CD14-positive monocyte (primary cell): Measurements from ENCODE around the gene PRDM7. TPM values are rescaled to one million over a fixed set of nuclear protein-coding genes. Genes with fewer than 3 reads are reported as not detected.

ENCODE experiments used
- DNase-seq, 3 donors: peaks; one replicate each; pipeline ENCODE4 v3.0.0-alpha.2; 2011 to 2022
- H2AFZ ChIP-seq: 2 replicates; pipeline ENCODE4 v1.6.0; 2012; ENCODE audit warnings: mild to moderate bottlenecking, low read depth, low read length, inconsistent platforms; ENCODE audit not compliant: insufficient read depth, poor library complexity, severe bottlenecking
- H3K27ac ChIP-seq, 2 donors: 1 replicate in 1 of 2; 2 replicates in 1 of 2; pipeline ENCODE4 v1.5.1; 2012 to 2013; ENCODE audit warnings: low read length in 2 of 2, control low read depth in 1 of 2, inconsistent platforms in 1 of 2, low read depth in 1 of 2, mild to moderate bottlenecking in 1 of 2
- H3K27me3 ChIP-seq, 2 donors: one replicate each; pipeline versions ENCODE4 v1.6.0 to v1.6.1; 2011 to 2013; ENCODE audit warnings: low read length in 2 of 2; ENCODE audit not compliant: control insufficient read depth in 2 of 2, insufficient read depth in 2 of 2
- H3K36me3 ChIP-seq, 2 donors: replicated peaks in 1 of 2; 1 replicate in 1 of 2; 2 replicates in 1 of 2; pipeline versions ENCODE4 v1.5.1 to v1.6.1; 2012 to 2013; ENCODE audit warnings: low read length in 2 of 2, control low read depth in 1 of 2, inconsistent platforms in 1 of 2, mild to moderate bottlenecking in 1 of 2; ENCODE audit not compliant: insufficient read depth in 2 of 2, control insufficient read depth in 1 of 2
- H3K4me1 ChIP-seq, 2 donors: 1 replicate in 1 of 2; 2 replicates in 1 of 2; pipeline versions ENCODE4 v1.5.1 to v1.6.1; 2012 to 2013; ENCODE audit warnings: low read length in 2 of 2, control low read depth in 1 of 2, inconsistent platforms in 1 of 2, mild to moderate bottlenecking in 1 of 2, moderate library complexity in 1 of 2; ENCODE audit not compliant: insufficient read depth in 2 of 2, control insufficient read depth in 1 of 2
- H3K4me2 ChIP-seq: replicated peaks from 2 replicates; pipeline ENCODE3; 2012; ENCODE audit warnings: low read length, moderate library complexity, mild to moderate bottlenecking; ENCODE audit not compliant: poor library complexity, severe bottlenecking; ENCODE audit errors: extremely low read depth
- H3K4me3 ChIP-seq, 3 experiments: fragments of 200-600 bp in 1 of 3; sonication (generic) in 1 of 3; replicated peaks in 1 of 3; 1 replicate in 2 of 3; 2 replicates in 1 of 3; pipeline ENCODE4 v1.5.1; 2011 to 2013; ENCODE audit warnings: low read length in 3 of 3, mild to moderate bottlenecking in 3 of 3, control low read depth in 2 of 3, low read depth in 2 of 3, inconsistent platforms in 1 of 3, moderate library complexity in 1 of 3
- H3K79me2 ChIP-seq: 2 replicates; pipeline ENCODE4 v1.6.0; 2012; ENCODE audit warnings: mild to moderate bottlenecking, control low read depth, inconsistent platforms, low read length, moderate library complexity; ENCODE audit not compliant: insufficient read depth
- H3K9ac ChIP-seq: 2 replicates; pipeline ENCODE4 v1.6.0; 2017; ENCODE audit warnings: low read length, mild to moderate bottlenecking; ENCODE audit not compliant: insufficient read depth, poor library complexity, severe bottlenecking
- H3K9me3 ChIP-seq, 2 donors: replicated peaks in 1 of 2; 1 replicate in 1 of 2; 2 replicates in 1 of 2; pipeline versions ENCODE4 v1.5.1 to v1.6.1; 2012 to 2013; ENCODE audit warnings: low read length in 2 of 2, control low read depth in 1 of 2; ENCODE audit not compliant: control insufficient read depth in 1 of 2, insufficient read depth in 1 of 2
- H4K20me1 ChIP-seq: 2 replicates; pipeline ENCODE4 v1.6.0; 2012; ENCODE audit warnings: mild to moderate bottlenecking, low read length, control low read depth, moderate library complexity; ENCODE audit not compliant: insufficient read depth
- H3K27ac Mint-ChIP-seq, 7 donors: one replicate each; pipeline ENCODE4 v1.8.0; 2020; ENCODE audit warnings: mild to moderate bottlenecking in 7 of 7, mixed read lengths in 7 of 7, moderate library complexity in 6 of 7, inconsistent platforms in 2 of 7
- H3K27me3 Mint-ChIP-seq, 3 donors: one replicate each; pipeline ENCODE4 v1.8.0; 2021 to 2022; ENCODE audit warnings: low read depth in 3 of 3, mild to moderate bottlenecking in 3 of 3, mixed read lengths in 3 of 3, moderate library complexity in 3 of 3, inconsistent platforms in 1 of 3
- H3K36me3 Mint-ChIP-seq, 2 donors: one replicate each; pipeline ENCODE4 v1.8.0; 2020; ENCODE audit warnings: mixed read lengths in 2 of 2, inconsistent platforms in 1 of 2, mild to moderate bottlenecking in 1 of 2
- H3K4me1 Mint-ChIP-seq: one replicate; pipeline ENCODE4 v1.8.0; 2020; ENCODE audit warnings: mild to moderate bottlenecking, mixed read lengths
- H3K4me3 Mint-ChIP-seq, 2 donors: one replicate each; pipeline ENCODE4 v1.8.0; 2020; ENCODE audit warnings: mild to moderate bottlenecking in 2 of 2, mixed read lengths in 2 of 2, moderate library complexity in 1 of 2
- H3K9me3 Mint-ChIP-seq, 7 donors: one replicate each; pipeline ENCODE4 v1.8.0; 2020 to 2022; ENCODE audit warnings: mixed read lengths in 7 of 7, mild to moderate bottlenecking in 6 of 7, moderate library complexity in 6 of 7, inconsistent platforms in 2 of 7
- WGBS: methylation state at CpG from one replicate; pipeline ENCODE4 v1.1.5; 2013; ENCODE audit warnings: missing lambda C conversion rate; ENCODE audit not compliant: insufficient coverage; 5-methylcytosine and 5-hydroxymethylcytosine counted together
- intact Hi-C, 2 donors: fragments of 100-400 bp; cut with micrococcal nuclease; formaldehyde crosslinking; loops; one replicate each; pipeline versions ENCODE4 v1.15.0 to v1.15.1; 2023
- polyA plus RNA-seq, 3 donors: library from polyadenylated mRNA; depleted of rRNA in 1 of 3; unstranded in 2 of 3; stranded (reverse) in 1 of 3; fragments of 300-500 nt in 2 of 3; fragments of >200 nt in 1 of 3; fragmentation: Illumina TruSeq in 2 of 3; gene quantifications; 1 replicate in 2 of 3; 2 replicates in 1 of 3; pipeline ENCODE4 v1.2.3, GENCODE V29; 2012 to 2021
- TF ChIP-seq, protein P1 (sequence below): fragments of 200-600 bp; IDR thresholded peaks from one replicate; pipeline ENCODE4 v1.8.0; 2022; ENCODE audit warnings: antibody characterized with exemption, mild to moderate bottlenecking

PRDM7 gene
- polyA plus RNA-seq, 3 donors = not detected

DNA sequence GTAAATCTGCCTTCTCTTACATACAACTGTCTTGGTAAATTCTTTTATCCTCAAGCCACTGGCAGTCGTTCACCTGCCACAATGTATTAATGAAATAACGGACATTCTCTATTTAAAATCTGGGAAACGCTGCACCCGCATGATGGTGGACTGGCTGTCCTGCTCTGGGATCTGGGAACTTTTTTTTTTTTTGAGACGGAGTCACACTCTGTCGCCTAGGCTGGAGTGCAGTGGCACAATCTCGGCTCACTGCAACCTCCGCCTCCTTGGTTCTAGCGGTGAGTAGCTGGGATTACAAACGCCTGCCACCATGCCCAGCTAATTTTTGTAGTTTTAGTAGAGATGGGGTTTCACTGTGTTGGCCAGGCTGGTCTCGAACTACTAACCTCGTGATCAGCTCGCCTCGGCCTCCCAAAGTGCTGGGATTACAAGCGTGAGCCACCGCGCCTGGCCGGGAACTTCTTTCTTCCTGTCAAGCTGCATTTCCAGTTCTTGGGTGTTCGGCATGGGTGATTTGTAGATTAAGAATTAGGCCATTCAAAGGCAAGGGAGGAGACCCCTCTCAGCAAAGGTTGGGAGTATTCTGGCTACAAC, 28.3 kb downstream of the PRDM7 start:
- TF ChIP-seq, protein P1, sequence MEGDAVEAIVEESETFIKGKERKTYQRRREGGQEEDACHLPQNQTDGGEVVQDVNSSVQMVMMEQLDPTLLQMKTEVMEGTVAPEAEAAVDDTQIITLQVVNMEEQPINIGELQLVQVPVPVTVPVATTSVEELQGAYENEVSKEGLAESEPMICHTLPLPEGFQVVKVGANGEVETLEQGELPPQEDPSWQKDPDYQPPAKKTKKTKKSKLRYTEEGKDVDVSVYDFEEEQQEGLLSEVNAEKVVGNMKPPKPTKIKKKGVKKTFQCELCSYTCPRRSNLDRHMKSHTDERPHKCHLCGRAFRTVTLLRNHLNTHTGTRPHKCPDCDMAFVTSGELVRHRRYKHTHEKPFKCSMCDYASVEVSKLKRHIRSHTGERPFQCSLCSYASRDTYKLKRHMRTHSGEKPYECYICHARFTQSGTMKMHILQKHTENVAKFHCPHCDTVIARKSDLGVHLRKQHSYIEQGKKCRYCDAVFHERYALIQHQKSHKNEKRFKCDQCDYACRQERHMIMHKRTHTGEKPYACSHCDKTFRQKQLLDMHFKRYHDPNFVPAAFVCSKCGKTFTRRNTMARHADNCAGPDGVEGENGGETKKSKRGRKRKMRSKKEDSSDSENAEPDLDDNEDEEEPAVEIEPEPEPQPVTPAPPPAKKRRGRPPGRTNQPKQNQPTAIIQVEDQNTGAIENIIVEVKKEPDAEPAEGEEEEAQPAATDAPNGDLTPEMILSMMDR = no peak
- Histone ChIP-seq H3K9me3 (peaks cover under 1 to 4% of the 10 kb centered on the region in 2 donors), H3K9ac (no peak overlapping the region), H3K36me3 (no peaks in the 10 kb centered on the region), H3K27ac (no peak overlapping the region), H3K4me2 (no peak overlapping the region), H3K4me3 (no peak overlapping the region), H3K79me2 (no peaks in the 10 kb centered on the region), H4K20me1 (no peaks in the 10 kb centered on the region), H2AFZ (no peak overlapping the region), H3K27me3 (peaks cover 9 to 21% of the 10 kb centered on the region in 2 donors), H3K4me1 (peaks cover 10 to 12% of the 10 kb centered on the region in 2 donors)
- intact Hi-C loops = no loop called here
- Mint-ChIP-seq H3K4me3 (no peak overlapping the region), H3K27me3 (peaks cover 17 to 37% (median 31%) of the 10 kb centered on the region in 3 donors), H3K36me3 (peaks cover 0 to 4% of the 10 kb centered on the region in 2 donors), H3K27ac (peak overlapping the region in 1 of 7 donors; percentile 15), H3K9me3 (peaks cover 7 to 15% (median 12%) of the 10 kb centered on the region in 7 donors), H3K4me1 (peaks cover 14% of the 10 kb centered on the region)
- DNase-seq = no peak
- WGBS = 93% methylated on average over 17 of the region's 19 CpGs

DNA sequence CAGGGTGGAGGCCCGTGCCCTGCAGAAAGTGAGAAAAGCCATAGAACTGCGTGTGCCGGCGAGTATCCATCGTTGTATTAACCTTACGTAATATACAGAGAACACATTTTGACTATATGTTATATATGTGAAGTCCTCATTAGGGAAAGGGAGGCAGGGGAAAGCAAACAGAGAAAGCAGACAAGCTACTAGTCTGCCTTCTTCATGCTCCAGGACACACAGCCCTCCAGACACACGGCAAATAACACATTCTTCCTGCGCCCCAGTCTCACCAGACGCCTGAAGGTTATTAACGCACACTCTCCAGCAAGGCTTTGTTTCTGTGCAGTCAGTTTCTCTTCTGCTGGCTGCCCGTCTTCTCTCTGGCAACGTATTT, 28.8 kb downstream of the PRDM7 start:
- H3K4me2 ChIP-seq = no peak overlapping the region
- intact Hi-C loops = no loop called here
- H3K27me3 ChIP-seq = peaks cover 9 to 21% of the 10 kb centered on the region in 2 donors
- H2AFZ ChIP-seq = no peak overlapping the region
- H3K4me1 ChIP-seq = peaks cover 10 to 12% of the 10 kb centered on the region in 2 donors
- H3K4me3 ChIP-seq = no peak overlapping the region
- Mint-ChIP-seq H3K9me3 (peaks cover 4 to 10% (median 7%) of the 10 kb centered on the region in 7 donors), H3K4me3 (peak overlapping the region; percentile 34 to 63), H3K27ac (peak overlapping the region in 1 of 7 donors; percentile 8), H3K36me3 (peaks cover 0 to 2% of the 10 kb centered on the region in 2 donors), H3K4me1 (peaks cover 14% of the 10 kb centered on the region), H3K27me3 (peaks cover 17 to 37% (median 26%) of the 10 kb centered on the region in 3 donors)
- TF ChIP-seq, protein P1 = no peak
- no peak overlapping the region for H3K27ac ChIP-seq
- peaks cover 0 to 2% of the 10 kb centered on the region in 2 donors for H3K9me3 ChIP-seq
- H3K36me3 ChIP-seq = no peaks in the 10 kb centered on the region
- no peaks in the 10 kb centered on the region for H3K79me2 ChIP-seq
- H4K20me1 ChIP-seq = no peaks in the 10 kb centered on the region
- H3K9ac ChIP-seq = no peak overlapping the region
- 69% methylated on average over 6 of the region's 12 CpGs for WGBS
- DNase-seq = no peak
